RWPE1 (cell line): ENCODE measurements around the gene ZNF780A.

Source experiments
- CTCF ChIA-PET: fragments of 350-600 bp; sonication (Branson Sonifier 250); formaldehyde crosslinking; extraction: SDS; loops from one replicate; lab custom pipeline; 2021; lab: Yijun Ruan, JAX
- POLR2A ChIA-PET: fragments of 400-600 bp; formaldehyde crosslinking; extraction: SDS; loops from one replicate; lab custom pipeline; 2020; ENCODE audit warnings: antibody characterized with exemption; ENCODE audit not compliant: low non-redundant PET; lab: Yijun Ruan, JAX
- DNase-seq: peaks from one replicate; pipeline ENCODE4 v3.0.0; 2012; ENCODE audit warnings: low spot score
- H3K27ac ChIP-seq: fragments of 450-650 bp; 2 replicates; pipeline ENCODE4 v1.5.1; 2017
- CTCF ChIP-seq: fragments of 450-650 bp; conservative IDR thresholded peaks from 2 replicates; pipeline ENCODE4 v1.5.1; 2017; ENCODE audit warnings: low read depth, mild to moderate bottlenecking

ZNF780A gene

DNA sequence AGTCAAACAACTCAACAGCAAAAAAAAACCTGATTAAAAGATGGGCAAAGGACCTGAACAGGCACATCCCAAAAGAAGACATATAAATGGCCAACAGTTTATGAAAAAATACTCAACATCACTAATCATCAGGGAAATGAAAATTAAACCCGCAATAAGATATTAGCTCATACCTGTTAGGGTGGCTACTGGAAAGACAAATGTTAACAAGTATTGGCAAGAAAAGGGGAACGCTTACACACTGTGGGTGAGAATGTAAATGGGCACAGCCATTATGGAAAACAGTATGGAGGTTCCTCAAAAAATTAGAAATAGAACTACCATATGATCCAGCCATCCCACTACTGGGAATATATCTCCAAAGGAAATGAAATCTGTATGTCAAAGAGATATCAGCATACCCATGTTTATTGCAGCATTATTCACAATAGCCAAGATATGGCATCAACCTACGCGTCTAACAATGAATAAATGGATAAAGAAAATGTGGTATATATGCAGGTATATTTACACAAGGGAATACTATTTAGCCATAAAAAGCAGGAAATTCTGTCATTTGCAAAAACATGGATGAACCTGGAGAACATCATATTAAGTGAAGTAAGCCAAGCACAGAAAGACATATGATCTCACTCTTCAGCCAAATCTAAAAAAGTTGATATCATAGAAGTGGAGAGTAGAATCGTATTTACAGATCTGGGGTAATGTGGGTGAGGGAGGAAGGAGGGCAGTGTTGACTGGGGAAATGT is 2.3 kb downstream of the ZNF780A start:
- H3K27ac ChIP-seq: no peak overlapping the region
- TF ChIP-seq CTCF: no peak
- CTCF ChIA-PET: no interaction called here
- no peak for DNase-seq
- POLR2A ChIA-PET: no interaction called here

DNA sequence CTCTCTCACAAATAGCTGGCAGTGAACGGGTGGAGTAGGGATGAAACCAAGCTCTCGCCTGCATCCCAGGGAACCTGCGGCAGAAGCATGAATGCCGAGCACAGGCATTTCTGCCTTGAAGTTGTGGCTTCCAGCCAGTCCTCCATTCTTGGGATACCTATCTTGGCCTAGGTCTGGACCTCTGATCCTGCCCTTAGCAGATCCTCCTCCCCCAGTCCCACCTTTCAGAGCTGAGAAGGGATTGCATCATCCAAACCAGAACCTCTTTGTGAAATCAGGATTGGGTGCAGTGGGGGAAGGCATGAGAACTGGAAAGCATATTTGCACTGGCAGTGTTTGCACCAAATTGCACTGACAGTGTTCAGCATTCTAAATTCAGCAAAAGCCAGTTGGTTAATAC is 5.8 kb downstream of the ZNF780A start:
- DNase-seq: no peak
- no peak for TF ChIP-seq CTCF
- ChIA-PET CTCF (interaction anchor here (1.1 kb wide), 1 partner anchor 220 kb away, joined by 10 read pairs; no protein-coding TSS in a partner anchor), POLR2A (no interaction called here)
- H3K27ac ChIP-seq: no peak overlapping the region

DNA sequence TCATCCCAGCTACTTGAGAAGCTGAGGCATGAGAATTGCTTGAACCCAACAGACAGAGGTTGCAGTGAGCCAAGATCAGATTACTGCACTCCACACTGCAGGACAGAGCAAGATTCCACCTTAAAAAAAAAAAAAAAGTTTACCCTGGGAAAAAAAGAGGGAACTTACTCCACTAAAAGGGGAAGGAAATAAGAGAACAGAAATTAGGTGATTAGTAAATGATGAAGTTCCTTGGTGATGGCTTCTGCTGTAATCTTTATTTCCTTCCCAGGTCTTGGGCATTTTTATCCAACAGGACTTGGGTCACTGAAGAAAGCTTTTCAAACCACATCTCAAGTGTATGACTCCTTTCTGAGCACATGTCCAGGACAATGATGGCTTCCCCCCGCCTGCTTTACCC is 9.3 kb downstream of the ZNF780A start:
- no peak for TF ChIP-seq CTCF
- ChIA-PET POLR2A (no interaction called here), CTCF (interaction anchor here (0.6 kb wide), 1 partner anchor 557 kb away, joined by 6 read pairs; no protein-coding TSS in a partner anchor)
- DNase-seq: no peak
- H3K27ac ChIP-seq: no peak overlapping the region

- ChIA-PET POLR2A (no interaction called here), CTCF (interaction anchor here (1.0 kb wide), 1 partner anchor 22 kb away, joined by 3 read pairs; no protein-coding TSS in a partner anchor)
- no peak for DNase-seq
- H3K27ac ChIP-seq: no peak overlapping the region
- TF ChIP-seq CTCF: no peak
Measured at GRCh38 chr19:40080289-40080688, 10.5 kb downstream of the ZNF780A start.

DNA sequence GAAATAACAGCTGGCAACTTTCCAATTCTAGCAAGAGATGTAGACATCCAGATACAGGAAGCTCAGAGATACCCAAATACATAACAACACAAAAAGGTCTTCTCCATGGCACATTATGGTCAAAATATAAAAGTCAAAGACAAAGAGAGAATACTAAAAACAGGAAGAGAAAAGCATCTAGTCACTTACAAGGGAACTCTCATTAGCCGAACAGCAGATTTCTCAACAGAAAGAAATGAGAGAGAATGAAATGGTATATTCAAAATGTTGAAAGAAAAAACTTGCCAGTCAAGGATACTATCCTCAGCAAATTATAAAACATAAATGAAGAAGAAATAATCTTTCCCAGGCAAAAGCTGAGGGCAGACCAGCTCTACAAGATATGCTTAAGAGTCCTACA is 12.4 kb downstream of the ZNF780A start:
- DNase-seq: no peak
- ChIA-PET CTCF (interaction anchor here (0.9 kb wide), 1 partner anchor 22 kb away, joined by 8 read pairs; the partner anchor contains the start of gene ZNF780B), POLR2A (no interaction called here)
- no peak overlapping the region for H3K27ac ChIP-seq
- TF ChIP-seq CTCF: no peak

DNA sequence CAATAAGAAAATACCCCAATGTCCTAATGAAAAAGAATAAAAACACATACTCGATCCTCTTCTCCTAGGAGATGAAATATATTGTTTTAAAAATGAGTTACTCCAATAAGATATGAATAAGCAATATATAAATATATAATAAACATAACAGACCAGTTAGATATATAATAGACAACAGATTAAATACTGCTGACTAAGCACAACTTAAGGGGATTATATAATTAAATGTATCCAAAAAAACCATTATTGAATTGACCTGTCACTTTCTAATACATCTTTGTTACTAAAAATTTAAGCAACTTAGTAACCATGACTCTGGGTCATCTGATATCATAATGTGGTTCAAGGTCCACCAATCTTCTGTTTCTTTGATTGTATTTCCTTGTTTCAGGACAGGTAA is 20.7 kb downstream of the ZNF780A start:
- TF ChIP-seq CTCF: no peak
- no peak overlapping the region for H3K27ac ChIP-seq
- no peak for DNase-seq
- ChIA-PET CTCF (no interaction called here), POLR2A (no interaction called here)
